Cortex of kidney (tissue), 1 donor: ENCODE measurements around the gene SMIM12.
A peak's percentile ranks its signal among the peaks of the same experiment; 100 is the strongest.

Source experiments
- DNase-seq: peaks from one replicate; lab custom pipeline; 2025; lab: John Stamatoyannopoulos, UW

The SMIM12 gene

DNA sequence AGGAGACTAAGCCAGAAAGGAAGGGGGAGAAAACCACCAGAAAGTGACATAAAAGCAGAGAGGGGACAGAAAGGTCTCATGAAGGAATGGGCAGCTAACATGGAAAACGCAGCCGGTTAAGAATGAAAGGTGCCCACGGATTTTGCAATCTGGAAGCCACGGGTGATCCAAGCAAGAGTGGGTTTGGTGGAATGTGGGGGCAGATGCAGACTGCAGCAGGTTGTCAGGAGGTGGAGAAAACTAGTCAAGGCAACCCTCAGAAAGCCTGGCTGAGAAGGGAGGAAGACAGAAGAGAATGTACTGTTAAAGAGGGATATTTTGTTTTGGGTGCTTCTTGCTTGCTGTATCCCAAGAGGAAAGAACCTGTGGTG is 12.6 kb upstream of the SMIM12 start:
- DNase-seq: no peak

DNA sequence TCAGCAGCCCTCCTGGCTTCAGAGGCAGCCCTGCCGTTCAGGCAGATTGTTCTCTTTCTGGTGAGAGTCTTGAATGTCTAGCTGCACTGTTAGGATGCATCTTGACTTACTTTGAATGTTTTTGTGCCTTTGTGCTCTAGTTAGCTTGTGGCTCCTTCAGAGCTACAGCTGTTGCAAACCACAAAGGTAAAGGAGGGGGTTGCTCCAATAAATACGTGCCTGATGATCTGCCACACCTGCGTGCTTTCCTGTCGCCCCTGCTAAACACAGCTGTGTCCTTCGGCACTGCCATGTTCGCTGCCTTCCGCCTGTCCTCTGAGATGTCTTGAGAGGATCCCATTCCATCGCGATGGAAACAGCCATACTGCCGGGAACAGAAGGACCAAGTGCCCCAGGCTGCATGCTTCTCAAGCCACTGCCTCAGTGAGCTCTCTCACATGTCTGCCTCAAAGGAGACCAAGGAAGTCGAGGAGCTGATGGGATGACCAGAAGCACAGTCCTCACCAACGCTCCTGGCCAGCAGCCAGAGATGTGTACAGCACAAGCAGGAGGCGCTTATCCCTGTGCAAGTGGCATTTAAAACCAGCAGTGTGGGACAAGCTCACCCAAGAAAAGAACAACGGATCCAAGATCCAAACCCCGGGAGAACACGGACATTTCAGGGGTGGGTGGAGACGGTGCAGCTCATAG is 12.0 kb upstream of the SMIM12 start:
- DNase-seq: no peak

DNA sequence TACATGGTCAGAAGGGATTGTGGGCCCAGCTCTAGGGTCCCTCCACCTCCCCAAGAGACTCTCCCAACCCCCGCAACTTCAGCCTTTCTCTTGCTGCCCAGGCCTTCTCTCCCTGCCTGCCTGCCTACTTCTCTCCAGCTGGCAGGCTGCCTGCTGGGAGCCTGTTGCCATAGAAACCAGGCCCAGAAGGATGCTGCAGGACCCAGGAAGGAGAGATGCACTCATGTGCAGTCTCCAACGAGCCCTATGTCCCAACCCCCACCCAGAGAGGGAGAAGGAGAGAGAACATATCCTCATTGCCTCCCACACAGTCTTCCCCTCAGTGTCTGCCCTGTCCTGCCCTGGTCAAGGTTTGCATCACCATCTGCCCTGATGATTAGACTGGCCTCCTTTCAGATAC is 10.8 kb upstream of the SMIM12 start:
- DNase-seq: no peak

DNA sequence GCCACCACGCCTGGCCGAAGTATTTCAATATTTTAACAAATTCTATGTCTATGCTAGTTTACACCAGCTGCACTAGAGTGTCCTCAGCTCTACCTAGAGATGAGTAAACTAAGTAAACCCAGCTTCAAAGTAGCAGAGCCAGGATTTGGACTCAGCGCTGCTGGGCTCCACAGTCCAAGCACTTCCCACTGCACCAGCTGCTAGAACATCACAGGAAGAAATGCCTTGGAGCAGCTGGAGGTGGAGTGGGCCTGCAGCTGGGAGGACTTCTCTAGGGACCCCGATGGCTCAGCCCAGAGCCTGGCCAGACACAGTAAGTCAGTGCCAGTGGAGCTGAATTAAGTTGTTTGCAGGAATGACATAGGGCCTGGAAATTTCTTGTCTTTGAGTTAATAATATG is 10.2 kb upstream of the SMIM12 start:
- DNase-seq: no peak

DNA sequence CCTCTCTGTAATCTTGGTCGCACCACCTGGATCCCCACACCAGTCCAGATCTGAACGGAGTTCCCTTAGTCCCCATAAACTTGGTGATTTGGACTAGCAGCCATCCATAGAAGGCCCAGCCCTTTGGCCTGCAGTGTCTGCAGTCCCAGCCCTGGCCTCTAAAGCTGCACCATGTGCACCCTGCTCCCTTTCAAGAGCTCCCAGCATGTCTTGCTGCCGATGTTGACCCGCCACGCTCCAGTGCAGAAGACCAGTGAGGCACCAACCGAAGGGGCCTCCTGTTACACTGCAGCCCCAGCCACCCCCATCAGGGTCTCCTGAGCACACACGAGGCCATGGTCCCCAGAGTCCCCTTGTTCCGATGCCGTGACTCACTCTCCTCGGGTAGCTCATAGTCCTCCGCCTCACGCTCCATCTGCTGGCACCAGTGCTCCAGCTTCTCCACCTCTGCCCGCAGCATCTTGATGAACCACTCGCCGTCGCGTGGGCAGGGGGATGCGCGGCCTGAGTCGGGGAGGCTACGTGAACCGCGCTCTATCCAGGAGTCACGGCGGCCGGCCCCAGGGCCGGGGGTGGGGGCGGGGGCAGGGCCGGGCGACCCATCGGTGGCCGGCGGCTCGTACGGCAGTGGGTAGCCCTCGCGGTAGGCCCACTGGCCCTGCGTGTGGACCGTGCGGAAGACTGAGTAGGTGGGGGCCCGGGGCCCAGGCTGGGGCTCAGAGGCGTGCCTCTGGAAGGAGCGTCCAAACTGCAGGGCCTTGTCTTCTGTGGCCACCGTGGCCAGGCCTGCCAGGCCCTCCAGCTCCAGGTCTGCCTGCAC is 8.9 kb upstream of the SMIM12 start:
- no peak for DNase-seq

DNA sequence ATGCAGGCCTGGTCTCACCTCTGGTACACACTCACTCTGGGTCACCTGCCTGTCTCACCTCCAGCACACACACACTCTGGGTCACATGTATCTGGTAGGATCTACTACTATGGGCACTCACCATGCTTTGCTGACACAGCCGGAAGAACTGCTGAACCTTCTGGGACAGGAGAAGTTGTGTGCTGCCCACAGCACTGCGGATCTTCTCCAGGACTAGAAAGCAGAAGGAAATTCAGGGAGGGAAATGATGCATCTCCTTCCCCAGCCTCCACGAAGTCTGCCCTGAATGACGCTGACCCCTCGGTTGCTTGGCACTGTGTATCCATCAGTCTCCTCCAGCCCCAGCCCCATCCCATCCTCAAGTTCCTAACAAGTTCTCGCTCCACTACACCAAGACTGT is 7.9 kb upstream of the SMIM12 start:
- DNase-seq: no peak

DNA sequence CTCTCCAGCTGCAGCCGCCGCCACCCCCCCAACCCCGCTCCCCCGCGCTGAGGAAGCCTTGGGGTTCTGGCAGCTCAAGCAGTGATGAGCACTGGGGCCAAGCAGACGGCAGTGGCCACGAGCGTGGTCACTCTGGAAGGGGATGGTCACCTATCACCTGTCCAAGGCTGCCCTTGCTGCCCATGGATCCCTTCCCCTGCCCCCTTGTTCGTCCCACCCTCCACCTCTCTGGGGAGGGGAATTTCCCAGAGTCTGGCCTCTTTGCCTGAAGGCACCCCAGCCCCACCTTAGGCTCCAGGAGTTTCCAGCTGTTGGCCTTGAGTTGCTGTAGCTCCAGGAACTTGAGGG is 7.2 kb upstream of the SMIM12 start:
- DNase-seq: no peak

DNA sequence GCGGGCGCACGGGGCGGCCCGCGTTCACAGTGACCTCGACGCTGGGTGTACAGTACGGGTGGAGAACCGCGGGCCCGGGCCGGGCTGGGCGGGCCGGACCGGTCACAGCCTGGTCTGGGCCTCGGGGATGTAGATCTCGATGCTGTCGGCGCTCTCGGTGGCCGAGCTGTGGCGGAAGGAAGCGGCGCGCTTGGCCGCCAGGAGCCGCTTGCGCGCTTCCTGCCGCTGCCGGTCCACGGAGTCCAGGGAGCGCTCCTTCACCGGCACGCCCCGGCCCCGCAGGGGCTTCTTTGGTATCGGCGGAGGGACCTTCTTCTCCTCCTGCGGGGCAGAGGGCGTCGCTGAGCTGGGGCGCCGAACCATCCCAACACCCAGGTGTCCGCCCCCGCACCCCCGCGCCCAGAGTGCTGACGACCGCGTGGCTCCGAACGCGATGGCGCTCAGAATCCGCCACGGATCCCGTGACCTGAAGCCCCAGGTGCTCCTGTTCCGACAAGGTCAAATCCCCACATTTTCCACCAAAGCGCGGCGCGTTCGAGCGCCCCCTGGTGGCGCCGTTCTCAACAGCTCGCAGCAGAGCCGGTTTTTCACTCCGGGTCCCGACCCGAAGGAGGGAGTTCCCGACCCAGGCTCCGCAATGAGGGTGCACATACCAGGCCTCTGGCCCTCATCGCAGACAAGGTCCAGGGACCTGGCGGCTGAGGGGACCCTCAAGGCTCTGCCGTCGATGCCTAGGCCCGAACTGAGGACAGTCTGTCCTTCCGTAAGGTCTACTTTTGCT is 6.6 kb upstream of the SMIM12 start:
- peak; percentile 59 for DNase-seq

DNA sequence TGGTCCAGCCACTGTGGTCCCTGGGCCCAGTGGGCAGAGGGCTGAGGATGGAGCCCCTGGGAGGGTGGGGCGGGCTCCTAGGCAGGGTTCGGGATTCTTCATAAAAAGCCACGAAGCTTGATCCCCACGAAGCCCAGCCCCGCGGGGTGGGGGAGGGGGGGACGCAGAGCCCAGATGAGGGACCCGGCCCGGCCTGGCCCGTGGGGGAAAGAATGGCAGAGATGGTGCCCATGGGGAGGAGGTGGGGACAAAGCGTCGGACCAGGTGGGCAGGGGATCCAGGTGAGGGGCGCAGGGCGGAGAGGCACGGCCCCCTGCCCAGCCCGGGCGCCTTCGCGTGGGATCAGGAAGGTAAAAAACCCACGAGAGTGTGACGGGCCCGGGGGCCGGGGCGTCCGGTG is 6.0 kb upstream of the SMIM12 start:
- DNase-seq: no peak

DNA sequence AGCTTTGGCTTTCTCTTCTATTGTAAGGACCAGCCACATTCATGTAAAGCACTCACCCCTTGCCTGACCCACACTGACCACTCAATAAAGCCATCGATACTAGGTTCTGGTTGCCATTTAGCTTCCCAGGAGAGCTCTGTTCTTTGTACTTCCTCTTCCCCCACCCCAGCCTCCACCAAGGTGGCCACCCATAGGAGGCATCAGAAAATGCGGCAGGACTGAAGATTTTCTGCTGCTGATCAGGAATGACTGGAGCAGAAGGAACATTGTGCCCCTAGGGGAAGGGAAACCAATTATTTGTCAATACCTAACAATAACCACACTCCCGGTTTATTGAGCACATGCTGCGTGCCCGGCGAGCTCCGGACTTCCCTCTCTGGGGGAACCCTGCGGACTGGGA is 5.2 kb upstream of the SMIM12 start:
- no peak for DNase-seq

DNA sequence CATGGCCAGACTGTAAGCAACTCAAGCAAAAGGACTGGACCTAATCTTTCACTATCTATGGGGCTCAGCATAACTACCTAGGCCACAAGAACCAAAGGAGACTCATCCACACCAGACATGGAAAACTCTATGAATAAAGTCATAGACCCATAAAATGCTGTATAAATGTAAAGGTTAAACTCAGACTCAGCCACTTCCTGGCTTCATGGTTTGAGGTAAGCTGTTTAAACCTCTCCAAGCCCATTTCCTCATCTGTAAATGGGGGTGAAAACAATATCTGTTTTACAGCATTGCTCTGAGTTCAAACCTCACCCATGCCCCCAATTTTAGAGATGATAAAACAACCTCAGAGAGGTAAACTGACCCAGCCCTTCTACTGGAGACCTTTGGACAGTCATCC is 4.0 kb upstream of the SMIM12 start:
- no peak for DNase-seq

DNA sequence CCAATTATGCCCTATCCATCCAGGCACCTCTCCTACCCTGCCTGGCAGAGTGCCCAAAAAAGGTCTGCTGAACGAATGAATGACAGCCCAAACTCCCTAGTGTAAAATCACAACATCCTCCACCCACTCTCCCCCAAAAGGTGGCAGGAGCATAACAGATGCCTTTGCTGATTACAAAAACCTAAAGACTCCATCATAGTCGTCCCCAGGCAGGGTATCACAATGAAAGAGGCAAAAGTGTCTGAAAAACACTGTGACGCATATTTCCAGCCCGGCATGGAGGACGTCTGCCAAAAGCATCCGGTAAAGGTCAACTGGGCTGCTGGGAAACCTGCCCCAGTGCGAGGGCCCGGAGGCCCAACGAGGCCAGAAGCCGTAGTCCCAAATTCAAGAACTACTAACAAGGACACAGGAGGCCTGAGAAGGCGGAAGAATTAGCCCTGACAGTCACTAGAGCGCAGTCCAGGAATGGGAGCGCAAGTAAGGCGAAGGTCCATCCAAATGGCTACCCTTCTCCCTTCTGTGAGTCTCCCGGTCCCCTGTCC is 576 bp downstream of the SMIM12 start:
- DNase-seq: no peak

DNA sequence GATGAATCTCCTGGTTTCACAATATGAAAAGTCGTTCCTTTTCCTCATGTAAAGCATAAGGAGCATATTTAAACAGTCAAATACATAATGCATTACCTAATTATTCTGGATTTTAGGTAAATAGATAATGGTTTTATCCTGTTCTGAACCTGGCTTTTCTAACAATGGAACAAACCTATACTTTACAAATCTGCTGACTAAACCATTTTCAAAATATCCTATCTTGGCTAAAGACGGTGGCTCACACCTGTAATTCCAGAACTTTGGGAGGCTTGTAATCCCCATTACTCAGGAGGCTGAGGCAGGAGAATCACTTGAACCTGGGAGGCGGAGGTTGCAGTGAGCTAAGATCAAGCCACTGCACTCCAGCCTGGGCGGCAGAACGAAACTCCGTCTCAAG is 2.9 kb downstream of the SMIM12 start:
- DNase-seq: no peak

DNA sequence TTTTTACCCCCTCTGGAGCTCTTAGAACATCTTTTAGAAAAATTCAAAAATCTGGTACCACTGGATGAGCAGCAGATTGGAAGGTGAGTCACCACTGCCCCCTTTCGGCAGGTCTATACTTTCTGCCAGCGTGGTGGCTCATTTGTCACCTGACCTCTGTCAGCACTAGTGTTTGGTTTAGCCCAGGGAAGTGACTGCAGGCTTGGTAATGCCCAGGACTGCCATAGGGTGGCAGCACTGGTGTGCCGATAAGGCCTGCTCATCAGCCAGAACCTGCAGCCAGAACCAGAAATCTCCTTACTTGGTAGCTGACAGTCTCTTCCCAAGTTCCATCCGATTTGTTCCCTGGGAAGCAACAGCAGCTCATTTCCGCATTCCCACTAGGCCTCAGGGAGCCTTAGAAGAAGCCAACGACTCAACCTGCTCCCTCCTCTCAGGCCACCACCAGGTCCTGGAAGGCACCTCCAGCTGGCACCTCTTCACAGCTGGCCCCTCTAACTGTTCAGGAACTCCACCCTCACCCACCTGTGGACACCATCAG is 6.8 kb downstream of the SMIM12 start:
- no peak for DNase-seq

DNA sequence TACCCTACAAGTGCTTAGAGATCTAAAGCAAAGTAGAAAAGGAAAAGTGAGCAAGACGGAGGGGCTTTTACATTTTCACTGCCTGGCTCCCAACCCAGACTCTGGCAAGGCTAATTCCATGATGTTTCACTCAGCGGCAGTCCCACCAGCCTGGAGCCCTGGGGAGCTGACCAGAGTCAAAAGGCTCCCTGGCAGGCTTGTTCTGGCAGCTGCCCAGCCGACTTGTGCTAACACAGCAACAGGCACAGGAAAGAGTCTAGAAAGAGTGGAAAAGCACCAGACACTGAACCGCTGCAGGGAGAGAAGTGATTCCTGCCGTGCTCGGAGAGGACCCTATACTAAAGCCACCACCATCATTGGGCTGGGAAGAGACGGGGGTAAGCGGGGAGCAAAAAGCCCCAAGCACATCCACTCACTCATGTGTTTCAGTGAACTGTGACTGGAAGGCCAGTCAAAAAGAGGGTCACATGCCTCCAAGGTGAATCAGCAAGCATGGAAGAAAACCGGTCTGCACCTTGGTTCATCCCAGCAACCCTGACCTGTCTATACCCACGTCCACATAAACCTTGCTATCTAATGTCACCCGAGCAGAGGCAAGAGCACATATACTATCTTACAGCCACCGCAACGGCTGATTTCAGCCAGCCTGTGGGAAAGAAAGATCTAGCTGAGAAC is 8.0 kb downstream of the SMIM12 start:
- DNase-seq: no peak

DNA sequence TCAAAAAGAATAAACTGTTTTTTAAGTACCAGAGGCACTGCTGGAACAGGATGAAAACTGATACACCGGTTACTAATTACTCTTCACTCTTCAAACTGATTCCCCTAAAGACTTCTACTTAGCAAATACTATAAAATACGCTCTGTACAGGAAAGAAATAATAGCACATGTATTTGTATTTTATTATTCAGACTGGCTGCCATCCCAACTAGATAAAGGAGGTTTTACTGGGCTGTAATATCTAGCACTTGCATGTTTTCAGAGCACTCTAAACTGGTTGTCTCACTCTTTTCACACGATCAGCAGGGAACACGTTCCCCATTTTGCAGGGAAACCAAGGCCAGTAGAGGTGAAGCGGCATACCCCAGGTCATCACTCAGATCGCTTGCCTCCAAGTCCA is 9.2 kb downstream of the SMIM12 start:
- DNase-seq: no peak

DNA sequence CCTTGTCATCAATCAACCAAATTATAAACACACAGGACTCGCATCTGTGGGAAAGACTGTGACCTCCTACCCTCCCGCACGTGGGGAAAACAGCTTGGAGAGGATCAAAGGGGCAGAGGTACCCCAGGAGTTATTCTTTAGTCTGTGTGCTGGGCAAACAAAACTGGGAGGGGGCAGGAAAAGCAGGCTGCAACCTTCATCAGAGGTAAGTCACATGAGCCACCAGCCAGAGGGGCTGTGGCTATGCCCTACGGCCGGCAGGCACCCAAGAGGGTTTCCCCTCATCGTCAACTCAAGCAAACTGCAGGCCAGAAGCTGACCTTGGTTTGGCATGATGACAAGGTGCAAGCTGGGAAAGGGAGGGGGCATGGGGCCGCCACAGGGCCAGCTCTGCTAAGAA is 12.5 kb downstream of the SMIM12 start:
- no peak for DNase-seq

DNA sequence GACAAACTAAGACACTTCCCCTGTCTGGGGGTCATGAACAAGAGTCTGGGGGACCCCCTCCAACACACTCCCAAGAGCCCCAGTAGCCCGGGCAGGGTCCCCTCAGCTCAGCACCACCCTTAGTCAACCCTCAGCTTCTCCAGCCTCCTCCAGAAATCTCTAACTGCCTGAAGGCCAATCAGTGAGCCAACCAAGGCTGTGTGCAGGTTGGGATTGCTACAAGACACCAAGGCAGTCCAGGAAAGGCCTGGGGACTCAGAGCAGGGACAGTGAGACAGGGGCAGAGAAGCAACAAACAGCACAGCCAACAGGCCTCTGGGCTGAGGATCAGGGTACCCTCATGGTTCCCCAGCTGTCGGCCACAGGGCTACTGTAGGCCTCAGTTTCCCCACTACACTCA is 13.3 kb downstream of the SMIM12 start:
- DNase-seq: no peak

DNA sequence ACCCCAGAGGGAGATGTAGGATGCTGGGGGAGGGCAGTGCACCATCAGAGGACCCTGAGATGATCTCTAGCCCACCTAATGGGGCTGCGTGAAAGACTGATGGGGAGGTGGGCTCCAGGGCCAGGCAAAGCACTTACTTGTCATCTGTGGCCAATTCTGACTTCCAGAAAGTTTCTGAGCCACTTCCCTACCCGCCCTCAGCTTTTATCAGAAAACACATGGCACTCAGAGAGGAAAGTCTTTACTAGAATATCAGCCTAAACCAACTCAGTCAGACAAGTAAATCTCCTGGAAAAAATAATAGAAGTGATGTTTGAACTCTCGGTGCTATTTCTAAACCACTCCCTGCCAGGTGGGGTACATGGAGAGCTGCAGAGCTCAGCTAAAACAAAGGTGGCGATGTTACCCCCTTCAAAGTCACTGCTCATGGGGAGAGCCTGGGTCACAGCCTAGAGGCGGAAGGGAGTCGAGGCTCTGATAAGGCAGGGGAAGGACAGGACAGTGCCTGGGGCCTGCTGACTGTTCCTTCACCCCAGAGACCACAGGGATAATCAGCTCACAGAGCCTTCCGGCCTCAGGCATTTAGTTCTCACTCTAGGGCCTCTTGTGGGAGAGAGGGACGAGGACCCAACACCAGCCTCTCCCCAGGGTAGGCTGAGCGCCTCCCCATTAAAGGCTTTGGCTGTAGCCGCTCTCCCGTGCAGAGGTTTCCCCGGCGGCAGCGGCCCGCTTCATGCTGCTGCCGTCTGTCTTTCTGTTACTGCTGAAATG is 14.2 kb downstream of the SMIM12 start:
- DNase-seq: no peak

DNA sequence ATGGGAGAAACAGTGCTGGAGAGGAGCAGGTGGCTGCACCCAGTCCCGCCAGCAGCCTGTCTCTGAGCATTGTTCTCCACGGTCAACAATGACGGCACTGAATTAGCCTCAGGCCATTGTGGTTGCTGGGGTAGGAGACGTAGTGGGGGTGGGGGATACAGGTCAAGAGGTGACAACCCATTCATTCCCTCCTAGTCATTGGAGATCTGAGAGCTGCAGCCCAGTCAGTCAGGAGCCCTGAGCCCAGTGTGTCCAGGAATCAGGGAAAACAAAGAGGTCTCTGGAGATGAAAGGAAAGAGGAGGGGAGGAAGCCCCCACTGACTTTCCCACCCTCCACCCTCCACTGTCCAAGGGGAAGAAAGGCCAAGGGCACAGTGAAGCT is 15.3 kb downstream of the SMIM12 start:
- no peak for DNase-seq
